ENCODE results near the gene ARHGAP15.

Gene ARHGAP15

GRCh38 chr2:143241403-143242088 is 112.3 kb downstream of the ARHGAP15 start:
- Histone ChIP-seq H3K36me3 (ENCODE audit: control insufficient read depth, low read length) (no peaks in the 10 kb centered on the region), H3K9me2 (replicated peaks; ENCODE audit: control insufficient read depth, low read length) (no peaks in the 10 kb centered on the region), H3K4me3 (ENCODE audit: low read length) (no peak overlapping the region), H3K4me1 (ENCODE audit: control insufficient read depth, low read length) (no peaks in the 10 kb centered on the region), H3K4me2 (ENCODE audit: low read length) (no peak overlapping the region), H3K27me3 (ENCODE audit: control insufficient read depth, low read length) (no peaks in the 10 kb centered on the region), H3K79me2 (ENCODE audit: control insufficient read depth, low read length) (no peaks in the 10 kb centered on the region), H3K27ac (ENCODE audit: low read depth, low read length) (no peak overlapping the region), H3K9me3 (ENCODE audit: control insufficient read depth, insufficient read depth, low read length) (no peaks in the 10 kb centered on the region), H3F3A (ENCODE audit: control insufficient read depth, insufficient read depth) (no peaks in the 10 kb centered on the region), H4K20me1 (ENCODE audit: control insufficient read depth, insufficient read depth, low read depth, low read length) (no peaks in the 10 kb centered on the region)
- TF ChIP-seq EZH2phosphoT487 (IDR thresholded peaks at IDR 0.05; ENCODE audit: borderline replicate concordance, low read length) (no peak), CTCF (IDR thresholded peaks at IDR 0.05; ENCODE audit: low read depth, low read length, poor library complexity, severe bottlenecking) (no peak)

GRCh38 chr2:143246246-143246645 is 117.0 kb downstream of the ARHGAP15 start:
- H3K27ac ChIP-seq (ENCODE audit: low read depth, low read length): no peak overlapping the region
- H3K4me2 ChIP-seq (ENCODE audit: low read length): no peak overlapping the region
- H3K9me2 ChIP-seq (replicated peaks; ENCODE audit: control insufficient read depth, low read length): no peaks in the 10 kb centered on the region
- no peaks in the 10 kb centered on the region for H3K9me3 ChIP-seq (ENCODE audit: control insufficient read depth, insufficient read depth, low read length)
- no peak overlapping the region for H3K4me3 ChIP-seq (ENCODE audit: low read length)
- H3K4me1 ChIP-seq (ENCODE audit: control insufficient read depth, low read length): no peaks in the 10 kb centered on the region
- no peaks in the 10 kb centered on the region for H3K27me3 ChIP-seq (ENCODE audit: control insufficient read depth, low read length)
- TF ChIP-seq EZH2phosphoT487 (IDR thresholded peaks at IDR 0.05; ENCODE audit: borderline replicate concordance, low read length) (no peak), CTCF (IDR thresholded peaks at IDR 0.05; ENCODE audit: low read depth, low read length, poor library complexity, severe bottlenecking) (no peak)
- no peaks in the 10 kb centered on the region for H4K20me1 ChIP-seq (ENCODE audit: control insufficient read depth, insufficient read depth, low read depth, low read length)
- H3F3A ChIP-seq (ENCODE audit: control insufficient read depth, insufficient read depth): no peaks in the 10 kb centered on the region
- no peaks in the 10 kb centered on the region for H3K79me2 ChIP-seq (ENCODE audit: control insufficient read depth, low read length)
- peaks cover 4% of the 10 kb centered on the region for H3K36me3 ChIP-seq (ENCODE audit: control insufficient read depth, low read length)

GRCh38 chr2:143246815-143247744 is 117.9 kb downstream of the ARHGAP15 start:
- Histone ChIP-seq H3K4me3 (ENCODE audit: low read length) (no peak overlapping the region), H3F3A (ENCODE audit: control insufficient read depth, insufficient read depth) (no peaks in the 10 kb centered on the region), H3K27me3 (ENCODE audit: control insufficient read depth, low read length) (no peaks in the 10 kb centered on the region), H3K79me2 (ENCODE audit: control insufficient read depth, low read length) (no peaks in the 10 kb centered on the region), H3K27ac (ENCODE audit: low read depth, low read length) (no peak overlapping the region), H4K20me1 (ENCODE audit: control insufficient read depth, insufficient read depth, low read depth, low read length) (no peaks in the 10 kb centered on the region), H3K36me3 (ENCODE audit: control insufficient read depth, low read length) (peaks cover 4% of the 10 kb centered on the region), H3K9me2 (replicated peaks; ENCODE audit: control insufficient read depth, low read length) (no peaks in the 10 kb centered on the region), H3K9me3 (ENCODE audit: control insufficient read depth, insufficient read depth, low read length) (no peaks in the 10 kb centered on the region), H3K4me1 (ENCODE audit: control insufficient read depth, low read length) (peaks cover 6% of the 10 kb centered on the region), H3K4me2 (ENCODE audit: low read length) (no peak overlapping the region)
- no peak for TF ChIP-seq EZH2phosphoT487 (IDR thresholded peaks at IDR 0.05; ENCODE audit: borderline replicate concordance, low read length)
- no peak for TF ChIP-seq CTCF (IDR thresholded peaks at IDR 0.05; ENCODE audit: low read depth, low read length, poor library complexity, severe bottlenecking)
